Measurements from ENCODE around the gene BET1L. TPM values are rescaled to one million over a fixed set of nuclear protein-coding genes. Genes with fewer than 3 reads are reported as not detected.
"Not testable (repeated sequence)": the region's sequence is repeated elsewhere in the genome, so short reads cannot be mapped to it uniquely, and the experiment has no call there.

BET1L gene
- polyA plus RNA-seq, 1 of the 3 experiments (the other 2 are of a cell fraction): 56.9 TPM

DNA sequence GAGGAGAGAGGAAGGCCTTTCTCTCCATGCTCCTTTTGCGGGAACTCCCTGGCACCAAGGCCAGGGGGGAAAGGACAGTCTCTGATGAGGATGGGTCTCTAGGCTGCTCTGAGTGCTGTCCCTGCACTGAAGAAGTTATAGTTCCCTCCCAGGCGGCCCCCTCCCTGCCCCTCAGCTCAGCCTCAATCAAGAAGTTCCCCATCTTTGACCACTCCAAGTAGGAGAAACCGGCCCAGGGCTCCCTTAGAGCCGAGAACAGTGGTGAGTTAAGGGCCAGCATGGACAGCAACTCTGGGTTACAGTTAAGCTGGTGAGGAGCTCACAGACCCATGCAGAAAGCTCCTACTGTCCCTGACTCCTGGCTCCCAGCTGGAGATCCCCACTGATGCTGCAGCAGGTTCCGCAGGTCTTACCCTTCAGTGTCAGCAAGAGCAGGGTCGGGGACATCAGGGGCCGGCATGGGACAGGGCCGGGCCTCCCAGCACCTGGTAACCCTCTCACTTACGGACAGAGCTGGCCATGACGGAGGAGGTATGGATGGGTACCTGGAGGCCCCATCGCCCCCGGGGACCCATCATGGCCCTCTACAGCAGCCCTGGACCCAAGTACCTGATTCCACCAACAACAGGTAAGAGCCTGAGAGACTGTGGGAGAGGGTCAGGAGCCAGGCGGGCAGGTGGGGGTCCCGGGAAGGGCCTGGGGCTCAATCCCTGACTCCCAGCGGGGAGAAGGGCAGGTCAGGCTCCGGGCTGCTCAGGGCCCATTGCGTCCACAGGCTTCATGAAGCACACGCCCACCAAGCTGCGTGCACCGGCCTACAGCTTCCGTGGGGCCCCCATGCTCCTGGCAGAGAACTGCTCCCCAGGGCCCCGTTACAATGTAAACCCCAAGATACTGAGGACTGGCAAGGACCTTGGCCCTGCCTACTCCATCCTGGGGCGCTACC lies 10.1 kb downstream of the BET1L start:
- no peaks in the 10 kb centered on the region for H3F3A ChIP-seq (replicated peaks; ENCODE audit: insufficient read depth)
- H2AFZ ChIP-seq (ENCODE audit: low read depth): no peak overlapping the region
- H3K27me3 ChIP-seq (ENCODE audit: insufficient read depth): no peaks in the 10 kb centered on the region
- H4K20me1 ChIP-seq (ENCODE audit: insufficient read depth): no peaks in the 10 kb centered on the region
- H3K4me3 ChIP-seq (ENCODE audit: low read depth in 2 of 2, low read length in 1 of 2): no peak overlapping the region
- no peaks in the 10 kb centered on the region for H3K9me3 ChIP-seq
- H3K36me3 ChIP-seq (replicated peaks in 1 of 2; ENCODE audit: control insufficient read depth in 1 of 2, insufficient read depth in 2 of 2, low read length in 1 of 2): peaks cover 2 to 8% of the 10 kb centered on the region in 2 experiments
- ChIA-PET CTCF (interaction anchor here (1.0 to 1.2 kb wide), 2 partner anchors 32 to 54 kb away, joined by 3 to 5 read pairs; no protein-coding TSS in a partner anchor), POLR2A (no interaction called here)
- TF ChIP-seq RFX5 (IDR thresholded peaks at IDR 0.05; ENCODE audit: low read length) (no peak), EP300 (IDR thresholded peaks at IDR 0.05; ENCODE audit: borderline replicate concordance in 1 of 2, low read depth in 1 of 2, low read length in 1 of 2) (no peak), GABPA (IDR thresholded peaks at IDR 0.05; ENCODE audit: low read depth) (no peak), CHD2 (IDR thresholded peaks at IDR 0.05; ENCODE audit: low read length, partially characterized antibody) (no peak)
- TF ChIP-seq, protein P1, sequence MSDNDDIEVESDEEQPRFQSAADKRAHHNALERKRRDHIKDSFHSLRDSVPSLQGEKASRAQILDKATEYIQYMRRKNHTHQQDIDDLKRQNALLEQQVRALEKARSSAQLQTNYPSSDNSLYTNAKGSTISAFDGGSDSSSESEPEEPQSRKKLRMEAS (IDR thresholded peaks at IDR 0.05; ENCODE audit: low read depth): no peak
- TF ChIP-seq, protein P2, sequence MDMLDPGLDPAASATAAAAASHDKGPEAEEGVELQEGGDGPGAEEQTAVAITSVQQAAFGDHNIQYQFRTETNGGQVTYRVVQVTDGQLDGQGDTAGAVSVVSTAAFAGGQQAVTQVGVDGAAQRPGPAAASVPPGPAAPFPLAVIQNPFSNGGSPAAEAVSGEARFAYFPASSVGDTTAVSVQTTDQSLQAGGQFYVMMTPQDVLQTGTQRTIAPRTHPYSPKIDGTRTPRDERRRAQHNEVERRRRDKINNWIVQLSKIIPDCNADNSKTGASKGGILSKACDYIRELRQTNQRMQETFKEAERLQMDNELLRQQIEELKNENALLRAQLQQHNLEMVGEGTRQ (IDR thresholded peaks at IDR 0.05; ENCODE audit: borderline replicate concordance, low read depth, low read length): no peak
- WGBS (ENCODE audit: low lambda C conversion rate): 66% methylated on average over 8 of the region's 23 CpGs
- H3K9me2 ChIP-seq: no peaks in the 10 kb centered on the region
- H3K27ac ChIP-seq (ENCODE audit: low read depth in 2 of 2, low read length in 1 of 2): no peak overlapping the region
- H3K4me2 ChIP-seq: no peak overlapping the region
- no peaks in the 10 kb centered on the region for H3K4me1 ChIP-seq (ENCODE audit: control insufficient read depth in 1 of 2, insufficient read depth in 2 of 2, low read depth in 1 of 2, low read length in 1 of 2)
- no peak overlapping the region for H3K9ac ChIP-seq
- no peak for DNase-seq
- no peaks in the 10 kb centered on the region for H3K79me2 ChIP-seq (ENCODE audit: insufficient read depth)

DNA sequence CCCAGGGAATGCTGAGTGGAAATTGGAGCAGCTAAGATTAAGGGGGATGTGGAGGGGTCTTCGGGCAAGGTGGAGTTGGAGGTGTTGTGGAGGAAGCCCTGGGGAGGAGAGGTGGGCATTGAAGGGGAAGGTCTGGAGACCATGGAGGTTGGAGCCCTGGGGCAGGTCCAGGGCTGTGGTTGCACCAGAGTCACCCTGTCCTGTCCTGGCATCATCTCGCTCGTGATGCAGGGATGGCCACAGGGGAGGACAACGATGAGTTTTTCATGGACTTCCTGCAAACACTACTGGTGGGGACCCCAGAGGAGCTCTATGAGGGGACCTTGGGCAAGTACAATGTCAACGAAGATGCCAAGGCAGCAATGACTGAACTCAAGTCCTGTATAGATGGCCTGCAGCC lies 13.7 kb downstream of the BET1L start:
- H3K9me3 ChIP-seq; H3K27ac ChIP-seq (ENCODE audit: low read depth in 2 of 2, low read length in 1 of 2); H3K36me3 ChIP-seq (replicated peaks in 1 of 2; ENCODE audit: control insufficient read depth in 1 of 2, insufficient read depth in 2 of 2, low read length in 1 of 2); H2AFZ ChIP-seq (ENCODE audit: low read depth); H3K79me2 ChIP-seq (ENCODE audit: insufficient read depth); POLR2A ChIA-PET; H3F3A ChIP-seq (replicated peaks; ENCODE audit: insufficient read depth); H3K4me2 ChIP-seq; CTCF ChIA-PET; H3K27me3 ChIP-seq (ENCODE audit: insufficient read depth); H3K9me2 ChIP-seq; H4K20me1 ChIP-seq (ENCODE audit: insufficient read depth); H3K4me1 ChIP-seq (ENCODE audit: control insufficient read depth in 1 of 2, insufficient read depth in 2 of 2, low read depth in 1 of 2, low read length in 1 of 2); DNase-seq; H3K4me3 ChIP-seq (ENCODE audit: low read depth in 2 of 2, low read length in 1 of 2); H3K9ac ChIP-seq: not testable (repeated sequence)
- 29% methylated on average over 4 of the region's 5 CpGs for WGBS (ENCODE audit: low lambda C conversion rate)

DNA sequence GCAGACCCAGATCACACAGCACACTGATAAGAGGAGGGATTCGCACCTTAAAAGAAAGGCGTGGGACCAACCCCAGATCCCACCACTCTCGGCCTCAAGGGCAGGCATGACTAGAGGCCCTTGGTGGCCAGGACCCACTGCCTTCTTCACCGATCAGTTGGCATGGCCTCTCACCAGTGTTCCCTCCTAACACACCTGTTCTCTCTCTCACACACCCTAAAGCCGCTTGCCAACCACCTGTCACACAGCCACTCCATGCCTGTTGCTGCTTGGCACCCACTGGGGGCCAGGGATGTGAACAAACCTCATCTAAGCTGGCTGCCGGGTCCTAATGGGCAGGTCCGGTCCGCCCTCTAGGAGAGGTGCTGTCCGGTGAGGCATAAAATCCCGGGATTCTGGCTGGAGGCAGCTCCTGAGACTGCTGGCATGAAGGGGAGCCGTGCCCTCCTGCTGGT lies 14.5 kb downstream of the BET1L start, which contains the start of gene SCGB1C1:
TSS of gene SCGB1C1 (plus strand) at position 405 of the 455 bp plus-strand sequence. CDS start at position 427, 22 bp downstream.
- H3K27ac ChIP-seq (ENCODE audit: low read depth in 2 of 2, low read length in 1 of 2); H3K9me2 ChIP-seq; POLR2A ChIA-PET; H3K9me3 ChIP-seq; H4K20me1 ChIP-seq (ENCODE audit: insufficient read depth); DNase-seq; H3K79me2 ChIP-seq (ENCODE audit: insufficient read depth); H3K4me3 ChIP-seq (ENCODE audit: low read depth in 2 of 2, low read length in 1 of 2); H3K4me2 ChIP-seq; H3K9ac ChIP-seq; CTCF ChIA-PET; H3K27me3 ChIP-seq (ENCODE audit: insufficient read depth); H2AFZ ChIP-seq (ENCODE audit: low read depth); H3K36me3 ChIP-seq (replicated peaks in 1 of 2; ENCODE audit: control insufficient read depth in 1 of 2, insufficient read depth in 2 of 2, low read length in 1 of 2); H3F3A ChIP-seq (replicated peaks; ENCODE audit: insufficient read depth); H3K4me1 ChIP-seq (ENCODE audit: control insufficient read depth in 1 of 2, insufficient read depth in 2 of 2, low read depth in 1 of 2, low read length in 1 of 2): not testable (repeated sequence)
- 66% methylated on average over 4 of the region's 11 CpGs for WGBS (ENCODE audit: low lambda C conversion rate)
